ENCODE data around the gene GOLGB1. TPM values are rescaled to one million over a fixed set of nuclear protein-coding genes. Genes with fewer than 3 reads are reported as not detected.

The GOLGB1 gene
- total and polyA plus RNA-seq, 2 of the 4 experiments (the other 2 are of a cell fraction), result 13.3 to 30.3 TPM

- Histone ChIP-seq H4K20me1 (ENCODE audit: insufficient read depth, low read length) (no peaks in the 10 kb centered on the region), H3K4me2 (ENCODE audit: low read depth, low read length) (no peak overlapping the region), H4K8ac (ENCODE audit: low read depth in 2 of 2, low read length in 2 of 2) (no peak overlapping the region), H3K79me1 (ENCODE audit: low read depth in 1 of 2, low read length in 2 of 2) (no peaks in the 10 kb centered on the region), H2BK20ac (ENCODE audit: low read depth, low read length) (no peak overlapping the region), H3K9me1 (ENCODE audit: insufficient read depth, low read length) (no peaks in the 10 kb centered on the region), H3K36me3 (ENCODE audit: control insufficient read depth, insufficient read depth, low read length) (no peaks in the 10 kb centered on the region), H3K4ac (ENCODE audit: low read depth, low read length) (no peak overlapping the region), H2AFZ (replicated peaks; ENCODE audit: low read length, poor library complexity) (no peak overlapping the region), H2BK5ac (ENCODE audit: low read depth, low read length, poor library complexity, severe bottlenecking) (no peak overlapping the region), H2AK5ac (ENCODE audit: low read depth, low read length) (no peak overlapping the region), H3K4me1 (ENCODE audit: control insufficient read depth, insufficient read depth, low read length) (no peaks in the 10 kb centered on the region), H3K14ac (replicated peaks; ENCODE audit: low read depth, low read length) (no peak overlapping the region), H2AK9ac (replicated peaks; ENCODE audit: low read depth, low read length, poor library complexity) (no peak overlapping the region), H3K27me3 (ENCODE audit: control insufficient read depth, insufficient read depth, low read length) (peaks cover 6% of the 10 kb centered on the region), H3K56ac (ENCODE audit: extremely low read depth, insufficient read depth, low read length) (no peak overlapping the region), H3K9ac (ENCODE audit: low read depth, low read length) (no peak overlapping the region), H3K27ac (ENCODE audit: insufficient read depth, low read length) (no peak overlapping the region), H3K23ac (ENCODE audit: low read depth, low read length) (no peak overlapping the region), H4K91ac (ENCODE audit: insufficient read depth, low read depth, low read length) (no peak overlapping the region), H3K4me3 (ENCODE audit: insufficient read depth, low read depth, low read length) (no peak overlapping the region), H3K18ac (ENCODE audit: low read depth, low read length) (no peak overlapping the region), H4K5ac (ENCODE audit: low read depth, low read length) (no peak overlapping the region), H3K9me3 (ENCODE audit: control insufficient read depth, insufficient read depth, low read length) (no peaks in the 10 kb centered on the region), H2BK15ac (ENCODE audit: low read depth, low read length) (no peak overlapping the region), H2BK120ac (ENCODE audit: low read depth, low read length) (no peak overlapping the region)
- ChIA-PET CTCF (no interaction called here), POLR2A (ENCODE audit: unreplicated experiment) (no interaction called here)
- in situ Hi-C loops (cut with MboI; ENCODE audit: low sequenced_read_pairs) (no loop called here), dilution Hi-C loops (cut with HindIII; ENCODE audit: low sequenced_read_pairs, unreplicated experiment) (no loop called here), intact Hi-C loops (cut with micrococcal nuclease) (no loop called here)
- 100% methylated on average over 2 of the region's 4 CpGs; no CpG with 5 or more reads in 1 of the 2 experiments for WGBS, 2 experiments (ENCODE audit: extremely low coverage in 2 of 2, insufficient read length in 1 of 2)
- DNase-seq (no peak), ATAC-seq (ENCODE audit: low read depth) (no peak)
- TF ChIP-seq, protein P1, sequence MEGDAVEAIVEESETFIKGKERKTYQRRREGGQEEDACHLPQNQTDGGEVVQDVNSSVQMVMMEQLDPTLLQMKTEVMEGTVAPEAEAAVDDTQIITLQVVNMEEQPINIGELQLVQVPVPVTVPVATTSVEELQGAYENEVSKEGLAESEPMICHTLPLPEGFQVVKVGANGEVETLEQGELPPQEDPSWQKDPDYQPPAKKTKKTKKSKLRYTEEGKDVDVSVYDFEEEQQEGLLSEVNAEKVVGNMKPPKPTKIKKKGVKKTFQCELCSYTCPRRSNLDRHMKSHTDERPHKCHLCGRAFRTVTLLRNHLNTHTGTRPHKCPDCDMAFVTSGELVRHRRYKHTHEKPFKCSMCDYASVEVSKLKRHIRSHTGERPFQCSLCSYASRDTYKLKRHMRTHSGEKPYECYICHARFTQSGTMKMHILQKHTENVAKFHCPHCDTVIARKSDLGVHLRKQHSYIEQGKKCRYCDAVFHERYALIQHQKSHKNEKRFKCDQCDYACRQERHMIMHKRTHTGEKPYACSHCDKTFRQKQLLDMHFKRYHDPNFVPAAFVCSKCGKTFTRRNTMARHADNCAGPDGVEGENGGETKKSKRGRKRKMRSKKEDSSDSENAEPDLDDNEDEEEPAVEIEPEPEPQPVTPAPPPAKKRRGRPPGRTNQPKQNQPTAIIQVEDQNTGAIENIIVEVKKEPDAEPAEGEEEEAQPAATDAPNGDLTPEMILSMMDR (conservative IDR thresholded peaks at IDR 0.05; ENCODE audit: low read depth, low read length), result no peak
- TF ChIP-seq FOS (IDR thresholded peaks at IDR 0.05; ENCODE audit: low read depth, low read length) (no peak), ELK1 (IDR thresholded peaks at IDR 0.05; ENCODE audit: borderline replicate concordance, low read depth, low read length) (no peak), CEBPB (IDR thresholded peaks at IDR 0.05; ENCODE audit: low read depth, low read length) (no peak), NFE2L2 (IDR thresholded peaks at IDR 0.05; ENCODE audit: low read depth, low read length) (no peak), RCOR1 (IDR thresholded peaks at IDR 0.05; ENCODE audit: insufficient replicate concordance, low read length) (no peak), USF2 (IDR thresholded peaks at IDR 0.05; ENCODE audit: low read depth, low read length) (no peak), RFX5 (IDR thresholded peaks at IDR 0.05; ENCODE audit: low read depth, low read length) (no peak)
- no TSS peak for BruUV-seq (replicated peaks)
These were observed 123.0 kb downstream of the GOLGB1 start for GRCh38 chr3:121626495-121626894.
